Measurements from ENCODE around the gene VSTM2B.
"Not testable (repeated sequence)": the region's sequence is repeated elsewhere in the genome, so short reads cannot be mapped to it uniquely, and the experiment has no call there.

VSTM2B gene

GRCh38 chr19:29525901-29526729 is at the start of gene VSTM2B:
Gene VSTM2B (plus strand): TSS chr19:29525994. CDS start chr19:29526584, 590 bp downstream.
- no peak for DNase-seq

GRCh38 chr19:29476528-29476927 is 49.3 kb upstream of the VSTM2B start:
- no peak for DNase-seq

DNA sequence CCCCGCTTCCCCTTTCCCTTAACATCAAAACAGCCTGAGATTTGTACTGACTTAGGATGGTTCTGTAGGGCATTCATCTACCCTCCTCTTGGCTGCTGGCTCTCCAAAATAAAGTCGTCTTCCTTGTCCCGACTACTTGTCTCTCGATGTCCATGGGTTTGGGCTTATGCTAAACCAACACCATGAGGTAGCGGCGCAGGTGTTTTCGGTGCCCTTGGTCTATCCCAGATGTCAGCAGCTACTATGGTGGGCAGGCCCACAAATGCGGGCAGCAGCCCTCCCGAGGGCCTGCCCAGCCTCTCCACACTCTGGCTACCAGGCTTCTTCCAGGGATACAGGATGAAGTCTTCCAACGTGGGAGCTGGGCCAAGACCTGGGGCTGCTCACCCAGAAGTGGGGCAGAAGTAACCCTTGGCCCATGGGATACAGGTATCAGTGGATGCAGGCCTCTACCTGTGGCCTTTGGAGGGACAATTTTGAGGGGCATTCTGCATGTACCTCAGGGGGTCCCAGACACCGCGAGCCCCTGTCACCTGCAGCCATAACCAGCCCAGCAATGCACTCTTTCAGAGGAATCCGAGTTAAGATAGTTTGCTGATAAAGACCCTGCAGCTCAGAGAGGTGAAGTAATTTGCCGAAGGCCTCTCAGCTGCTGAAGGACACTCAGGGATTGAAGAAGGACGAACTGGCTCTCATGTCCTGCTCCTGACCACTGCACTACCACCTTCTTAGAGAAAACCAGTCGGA is 47.8 kb upstream of the VSTM2B start:
- DNase-seq, result no peak

GRCh38 chr19:29478578-29479565 is 46.9 kb upstream of the VSTM2B start:
- DNase-seq, result no peak

DNA sequence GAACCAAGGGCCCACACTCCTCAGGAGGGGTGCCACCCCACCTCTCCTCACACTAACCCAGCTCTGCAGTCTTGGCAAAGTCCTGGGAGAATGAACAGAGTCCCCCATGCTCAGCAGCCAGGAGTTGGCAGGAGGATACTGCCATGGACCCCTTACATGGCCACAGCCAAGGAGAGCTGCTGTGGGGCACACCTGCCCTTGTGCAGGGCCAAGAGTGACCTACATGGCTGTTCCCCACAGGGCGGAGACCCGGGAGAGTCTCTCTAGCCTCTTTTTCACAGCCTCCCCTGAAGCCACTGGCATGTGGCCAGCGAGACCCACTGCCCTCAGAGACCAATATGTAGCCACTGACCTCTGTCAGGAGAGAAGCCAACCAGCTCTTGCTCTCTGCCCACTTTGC is 45.9 kb upstream of the VSTM2B start:
- DNase-seq, result no peak

- no peak for DNase-seq
These were observed 45.3 kb upstream of the VSTM2B start for GRCh38 chr19:29480507-29480906.

DNA sequence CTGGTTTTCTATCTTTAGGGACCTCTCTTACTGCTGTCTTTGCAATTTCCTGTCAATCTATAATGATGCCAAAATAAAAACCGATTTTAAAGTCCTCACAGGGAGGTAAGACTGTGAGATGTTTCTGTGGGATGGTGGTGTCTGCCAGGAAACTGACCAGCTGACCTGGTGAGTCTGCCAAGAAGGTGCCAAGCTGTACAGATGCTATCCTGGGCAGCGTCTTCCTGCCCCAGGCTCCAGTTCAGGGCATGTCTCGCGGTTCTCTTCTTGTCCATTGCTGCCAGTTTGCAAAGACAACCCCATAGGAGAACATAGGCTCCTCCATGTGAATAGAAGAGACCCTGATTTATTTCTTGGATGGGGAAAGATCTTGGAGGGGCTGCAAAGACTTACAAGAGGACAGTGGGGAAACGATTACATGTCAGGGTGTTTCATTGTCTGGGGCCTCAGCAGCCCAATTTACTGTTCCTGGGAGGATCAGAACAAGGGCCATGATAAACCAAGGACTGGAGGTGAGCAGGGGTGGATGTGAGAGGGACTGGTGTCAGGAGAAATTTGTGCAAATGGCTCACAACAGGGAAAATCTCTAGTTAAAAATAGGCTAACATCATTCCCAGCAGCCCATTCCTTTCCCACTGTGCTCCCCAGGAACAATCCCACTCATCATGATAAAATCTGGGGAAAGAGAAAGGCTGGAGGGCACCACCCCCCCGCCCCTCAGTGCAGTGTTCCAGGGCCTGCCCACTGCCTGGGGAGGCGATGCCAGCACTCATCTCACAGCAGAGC is 42.7 kb upstream of the VSTM2B start:
- no peak for DNase-seq

- no peak for DNase-seq
These were observed 42.2 kb upstream of the VSTM2B start for GRCh38 chr19:29483641-29483920.

DNA sequence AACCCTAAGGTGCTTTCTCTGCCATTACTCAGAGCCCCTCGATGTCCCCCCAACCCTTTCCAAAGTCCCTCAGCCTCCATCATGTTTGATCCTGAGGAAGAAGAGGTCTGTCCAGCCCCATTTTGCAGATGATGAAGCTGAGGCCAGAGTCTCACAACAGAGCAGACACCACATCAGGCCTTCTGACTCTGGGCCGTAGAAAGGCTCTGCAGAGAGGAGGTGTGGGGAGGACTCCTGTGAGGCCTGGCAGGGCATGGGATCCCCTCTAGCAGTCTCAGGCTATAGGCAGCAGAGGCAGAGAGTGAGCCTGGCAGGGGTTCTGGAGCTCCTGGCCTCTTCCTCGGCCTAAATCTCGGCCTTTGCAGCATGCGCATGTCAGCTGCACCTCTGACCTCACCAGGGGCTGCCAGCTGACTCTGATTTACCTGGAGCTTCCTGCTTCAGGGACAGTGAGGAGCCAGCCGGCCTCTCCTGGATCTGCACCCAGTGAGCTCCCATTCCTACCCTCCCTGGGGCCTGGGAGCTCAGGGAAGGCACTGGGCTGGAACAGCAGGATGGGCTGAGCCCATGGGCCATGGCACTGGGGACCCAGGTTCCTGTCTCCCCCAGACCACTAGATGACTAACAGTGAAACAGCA is 41.7 kb upstream of the VSTM2B start:
- DNase-seq, result no peak

DNA sequence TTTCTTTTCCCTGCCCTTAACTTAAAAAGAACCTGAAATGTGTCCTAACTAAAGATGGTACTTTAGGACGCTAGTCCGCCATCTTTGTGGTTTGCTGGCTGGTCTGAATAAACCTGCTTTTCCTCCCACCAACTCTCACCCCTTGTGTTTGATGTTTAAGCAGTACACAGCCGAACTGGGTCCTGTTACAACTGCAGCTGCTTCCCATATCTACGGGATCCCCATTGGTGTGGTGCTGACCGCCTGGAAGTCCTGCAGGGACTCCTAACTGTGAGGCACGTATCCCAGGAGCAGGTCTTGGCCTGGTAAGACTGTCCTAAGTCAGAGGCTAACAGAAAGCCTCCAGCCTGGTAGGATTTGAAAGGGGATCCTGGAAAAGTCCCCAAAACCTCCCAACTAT is 40.9 kb upstream of the VSTM2B start:
- DNase-seq, result no peak

- DNase-seq, result no peak
These were observed 40.5 kb upstream of the VSTM2B start for GRCh38 chr19:29485293-29485692.

- not testable (repeated sequence) for DNase-seq
These were observed 38.8 kb upstream of the VSTM2B start for GRCh38 chr19:29486961-29487360.

- no peak for DNase-seq
These were observed 38.4 kb upstream of the VSTM2B start for GRCh38 chr19:29487432-29487831.

- no peak for DNase-seq
These were observed 37.5 kb upstream of the VSTM2B start for GRCh38 chr19:29488316-29488715.

GRCh38 chr19:29489172-29489951 is 36.4 kb upstream of the VSTM2B start:
- no peak for DNase-seq

- DNase-seq, result no peak
These were observed 34.3 kb upstream of the VSTM2B start for GRCh38 chr19:29491491-29491890.

DNA sequence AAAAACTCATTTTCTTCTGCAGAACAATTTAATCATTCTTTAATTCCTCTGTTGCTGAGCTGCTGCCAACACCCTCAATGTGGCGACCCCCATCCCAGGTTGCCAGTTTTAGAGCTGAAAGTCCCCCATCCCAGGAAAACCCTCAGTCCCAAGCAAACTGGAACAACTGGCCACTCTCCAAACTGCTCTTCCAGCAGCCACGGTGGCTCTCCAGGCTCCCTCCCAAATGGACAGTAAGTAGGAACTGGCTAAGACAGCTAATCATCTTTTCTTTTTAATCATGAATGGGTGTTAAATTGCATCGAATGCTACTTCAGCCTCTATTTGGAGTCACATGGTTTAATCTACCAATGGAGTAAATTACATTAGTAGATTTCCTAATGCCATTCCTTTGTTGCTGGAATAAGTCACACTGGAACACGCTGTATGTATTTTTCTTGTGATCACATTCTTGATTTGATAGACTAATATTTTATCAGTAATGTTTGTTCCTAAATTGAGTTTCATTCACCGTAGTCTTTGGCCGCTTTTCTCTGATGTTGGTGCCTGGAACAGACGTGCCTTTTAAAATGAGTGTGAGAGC is 33.7 kb upstream of the VSTM2B start:
- DNase-seq, result no peak

DNA sequence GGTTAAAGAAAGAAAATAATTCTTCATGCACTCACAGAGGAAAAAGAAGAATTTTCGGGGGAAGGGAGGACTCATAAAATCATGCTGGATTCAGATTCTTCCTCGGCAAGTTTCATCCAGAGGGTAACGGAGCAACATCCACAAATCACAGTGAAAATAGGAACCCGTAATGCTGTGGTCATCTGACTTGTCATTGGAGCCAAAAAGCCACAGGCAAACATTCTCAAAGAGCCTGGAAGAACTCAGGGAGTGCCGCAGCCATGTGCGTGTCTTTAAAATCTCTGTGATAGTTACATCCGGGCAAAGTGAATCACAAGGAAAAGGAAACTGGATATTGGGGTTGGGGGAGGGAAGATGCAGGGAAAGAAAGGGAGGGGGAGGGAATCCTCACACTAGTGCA is 33.0 kb upstream of the VSTM2B start:
- no peak for DNase-seq

DNA sequence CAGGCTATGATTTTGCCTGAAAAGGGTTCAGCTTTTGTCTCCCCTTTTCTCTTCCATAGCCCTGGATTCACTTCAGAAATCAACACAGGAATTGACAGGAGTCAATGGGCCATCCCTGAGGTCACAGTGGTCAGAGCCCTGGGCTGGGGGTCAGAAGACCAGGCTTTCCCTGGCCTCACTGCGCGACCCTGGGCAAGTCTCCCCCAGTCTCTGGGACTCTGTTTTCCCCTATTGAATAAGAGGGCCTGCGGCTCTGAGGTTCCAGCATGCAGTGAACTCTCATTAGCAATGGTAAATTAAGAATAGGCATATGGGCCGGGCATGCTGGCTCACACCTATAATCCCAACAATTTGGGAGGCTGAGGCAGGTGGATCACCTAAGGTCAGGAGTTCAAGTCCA is 30.7 kb upstream of the VSTM2B start:
- no peak for DNase-seq

- DNase-seq, result no peak
These were observed 29.8 kb upstream of the VSTM2B start for GRCh38 chr19:29495901-29496441.
